Superior temporal gyrus (tissue), 1 donor: ENCODE data around the gene SMCO1.
"Not testable (repeated sequence)": the region's sequence is repeated elsewhere in the genome, so short reads cannot be mapped to it uniquely, and the experiment has no call there.

Experiments used
- DNase-seq: peaks from one replicate; pipeline ENCODE4 v3.0.0-alpha.2; 2016; ENCODE audit errors: extremely low spot score

SMCO1 gene

GRCh38 chr3:196492080-196492479, 23.1 kb downstream of the SMCO1 start:
- DNase-seq = no peak

GRCh38 chr3:196489747-196490146, 25.4 kb downstream of the SMCO1 start:
- no peak for DNase-seq

GRCh38 chr3:196486263-196486662, 28.9 kb downstream of the SMCO1 start:
- DNase-seq = no peak

GRCh38 chr3:196477678-196478077, 37.5 kb downstream of the SMCO1 start:
- DNase-seq = no peak

GRCh38 chr3:196472286-196472685, 42.9 kb downstream of the SMCO1 start:
- DNase-seq = no peak

GRCh38 chr3:196471551-196471950, 43.6 kb downstream of the SMCO1 start:
- DNase-seq = no peak

- DNase-seq = not testable (repeated sequence)
These were observed 45.0 kb downstream of the SMCO1 start for GRCh38 chr3:196470182-196470581.

- no peak for DNase-seq
These were observed 51.3 kb downstream of the SMCO1 start for GRCh38 chr3:196463804-196464203.

- DNase-seq = no peak
These were observed 51.7 kb downstream of the SMCO1 start for GRCh38 chr3:196463478-196463756.

- not testable (repeated sequence) for DNase-seq
These were observed 52.3 kb downstream of the SMCO1 start for GRCh38 chr3:196462680-196463477.

- DNase-seq = no peak
These were observed 57.1 kb downstream of the SMCO1 start for GRCh38 chr3:196458063-196458462.

GRCh38 chr3:196457470-196457869, 57.7 kb downstream of the SMCO1 start:
- DNase-seq = not testable (repeated sequence)
